MM.1S (cell line): ENCODE results near the gene FOXP4.

ENCODE experiments used
- EZH2 ChIP-seq: fragments of 300-600 bp; sonication (generic); optimal IDR thresholded peaks from 2 replicates; pipeline ENCODE3; 2017; ENCODE audit warnings: low read depth, mild to moderate bottlenecking, antibody characterized with exemption, low read length, mixed read lengths
- EZH2phosphoT487 ChIP-seq: fragments of 300-600 bp; sonication (generic); IDR thresholded peaks from 2 replicates; pipeline ENCODE4 v1.6.1; 2018; ENCODE audit warnings: antibody characterized with exemption, low read length

- no peak for TF ChIP-seq EZH2phosphoT487
- no peak for TF ChIP-seq EZH2
Observed at GRCh38 chr6:41545703-41546474, at the start of gene FOXP4.
